ENCODE data around the gene HOXA2.

DNA sequence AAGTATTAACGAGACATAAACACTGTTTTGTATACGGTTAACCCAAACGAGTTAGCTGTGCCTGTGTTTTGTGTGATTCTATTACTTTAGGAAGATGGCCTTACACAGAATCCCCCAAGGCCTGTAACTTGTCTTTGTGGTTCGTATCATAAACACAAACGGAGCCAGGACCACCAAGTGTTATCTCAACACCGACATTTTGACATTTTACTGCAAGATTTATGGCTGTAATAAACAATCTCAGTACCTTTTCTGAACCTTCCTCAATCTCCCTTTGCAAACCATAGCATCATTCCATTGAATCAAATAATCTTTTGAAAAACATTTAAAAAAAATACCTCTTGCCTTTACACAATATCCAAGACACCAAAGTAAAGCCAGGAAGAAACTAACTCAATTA is 30.5 kb upstream of the HOXA2 start:
- TF ChIP-seq POLR2A (IDR thresholded peaks at IDR 0.05; ENCODE audit: low read depth, low read length), result no peak
- no peak for TF ChIP-seq POLR2AphosphoS5 (IDR thresholded peaks at IDR 0.05; ENCODE audit: low read depth, low read length)

All from GM12892 (cell line).